Left forelimb (tissue), 1 donor: ENCODE results near the gene BCHE.

Source experiments
- DNase-seq: peaks from one replicate; pipeline ENCODE4 v3.0.0-alpha.2; 2018; ENCODE audit warnings: low spot score

BCHE gene

GRCh38 chr3:165837058-165837525, at the start of gene BCHE:
Gene BCHE (minus strand): TSS chr3:165837423. CDS start chr3:165831033, 6,390 bp downstream.
- DNase-seq = peak; percentile 69

- DNase-seq = no peak
Measured at GRCh38 chr3:165885558-165886270, 48.5 kb upstream of the BCHE start.

- no peak for DNase-seq
Measured at GRCh38 chr3:165884518-165884917, 47.3 kb upstream of the BCHE start.

GRCh38 chr3:165883863-165884478, 46.7 kb upstream of the BCHE start:
- DNase-seq = no peak

GRCh38 chr3:165883117-165883516, 45.9 kb upstream of the BCHE start:
- DNase-seq = no peak

- no peak for DNase-seq
Measured at GRCh38 chr3:165875644-165876043, 38.4 kb upstream of the BCHE start.

- DNase-seq = no peak
Measured at GRCh38 chr3:165874663-165875489, 37.7 kb upstream of the BCHE start.

- no peak for DNase-seq
Measured at GRCh38 chr3:165868088-165868487, 30.9 kb upstream of the BCHE start.

- no peak for DNase-seq
Measured at GRCh38 chr3:165859061-165859460, 21.8 kb upstream of the BCHE start.

- DNase-seq = no peak
Measured at GRCh38 chr3:165855581-165855980, 18.4 kb upstream of the BCHE start.

- no peak for DNase-seq
Measured at GRCh38 chr3:165854696-165855095, 17.5 kb upstream of the BCHE start.

GRCh38 chr3:165852711-165853110, 15.5 kb upstream of the BCHE start:
- no peak for DNase-seq

- DNase-seq = no peak
Measured at GRCh38 chr3:165852191-165852590, 15.0 kb upstream of the BCHE start.

GRCh38 chr3:165846056-165846455, 8.8 kb upstream of the BCHE start:
- no peak for DNase-seq

- no peak for DNase-seq
Measured at GRCh38 chr3:165839296-165840076, 2.3 kb upstream of the BCHE start.

- DNase-seq = no peak
Measured at GRCh38 chr3:165837801-165838200, 578 bp upstream of the BCHE start.

GRCh38 chr3:165835431-165835830, 1.8 kb downstream of the BCHE start:
- DNase-seq = no peak

- DNase-seq = no peak
Measured at GRCh38 chr3:165830746-165831145, 6.5 kb downstream of the BCHE start.

GRCh38 chr3:165827883-165828282, 9.3 kb downstream of the BCHE start:
- DNase-seq = no peak

GRCh38 chr3:165827233-165827632, 10.0 kb downstream of the BCHE start:
- DNase-seq = no peak

GRCh38 chr3:165820671-165821123, 16.5 kb downstream of the BCHE start:
- no peak for DNase-seq

GRCh38 chr3:165817160-165817709, 20.0 kb downstream of the BCHE start:
- no peak for DNase-seq
